Skeletal muscle satellite cell (primary cell): Measurements from ENCODE around the gene MME.
A peak's percentile ranks its signal among the peaks of the same experiment; 100 is the strongest.

Source experiments
- H3K27me3 ChIP-seq: 2 replicates; pipeline ENCODE4 v1.7.0; 2013; ENCODE audit warnings: low read length; ENCODE audit not compliant: control insufficient read depth, insufficient read depth
- H3K36me3 ChIP-seq: 2 replicates; pipeline ENCODE4 v1.7.0; 2013; ENCODE audit warnings: mild to moderate bottlenecking, control low read depth, low read length; ENCODE audit not compliant: insufficient read depth
- H3K4me1 ChIP-seq: 2 replicates; pipeline ENCODE4 v1.7.0; 2013; ENCODE audit warnings: low read length; ENCODE audit not compliant: control insufficient read depth, insufficient read depth
- H3K4me2 ChIP-seq: 2 replicates; pipeline ENCODE4 v1.7.0; 2013; ENCODE audit warnings: mild to moderate bottlenecking, low read length
- H3K4me3 ChIP-seq: 2 replicates; pipeline ENCODE4 v1.7.0; 2013; ENCODE audit warnings: low read length
- H3K9ac ChIP-seq: 2 replicates; pipeline ENCODE4 v1.7.0; 2013; ENCODE audit warnings: mild to moderate bottlenecking, low read depth, low read length, moderate library complexity
- H3K9me3 ChIP-seq: replicated peaks from 2 replicates; pipeline ENCODE4 v1.7.0; 2013; ENCODE audit warnings: mild to moderate bottlenecking, control low read depth, low read length

Gene MME

GRCh38 chr3:155086051-155086450 lies 5.9 kb downstream of the MME start:
- peaks cover 41% of the 10 kb centered on the region for H3K4me1 ChIP-seq
- H3K36me3 ChIP-seq = peaks cover 52% of the 10 kb centered on the region

GRCh38 chr3:155088706-155089345 lies 8.7 kb downstream of the MME start:
- Histone ChIP-seq H3K4me2 (peak overlapping the region; percentile 16), H3K36me3 (peaks cover 55% of the 10 kb centered on the region), H3K9ac (no peak overlapping the region), H3K4me3 (no peak overlapping the region), H3K27me3 (no peaks in the 10 kb centered on the region), H3K4me1 (peaks cover 27% of the 10 kb centered on the region), H3K9me3 (no peaks in the 10 kb centered on the region)

More at GRCh38 chr3:155086051-155086450, 5.9 kb downstream of the MME start:
- Histone ChIP-seq H3K4me3 (no peak overlapping the region), H3K4me2 (no peak overlapping the region), H3K27me3 (no peaks in the 10 kb centered on the region), H3K9me3 (no peaks in the 10 kb centered on the region), H3K9ac (no peak overlapping the region)

- Histone ChIP-seq H3K4me2 (peak overlapping the region; percentile 16), H3K36me3 (peaks cover 48% of the 10 kb centered on the region), H3K4me3 (no peak overlapping the region), H3K9me3 (no peaks in the 10 kb centered on the region), H3K9ac (no peak overlapping the region), H3K27me3 (no peaks in the 10 kb centered on the region), H3K4me1 (peaks cover 24% of the 10 kb centered on the region)
These were observed 9.4 kb downstream of the MME start for GRCh38 chr3:155089495-155089894.

GRCh38 chr3:155093261-155093660 lies 13.1 kb downstream of the MME start:
- H3K9me3 ChIP-seq = no peaks in the 10 kb centered on the region
- H3K36me3 ChIP-seq = peaks cover 22% of the 10 kb centered on the region
- H3K9ac ChIP-seq = no peak overlapping the region
- peaks cover 12% of the 10 kb centered on the region for H3K4me1 ChIP-seq
- H3K27me3 ChIP-seq = no peaks in the 10 kb centered on the region
- H3K4me3 ChIP-seq = no peak overlapping the region
- no peak overlapping the region for H3K4me2 ChIP-seq

GRCh38 chr3:155096303-155097008 lies 16.3 kb downstream of the MME start:
- no peak overlapping the region for H3K4me2 ChIP-seq
- H3K9me3 ChIP-seq = no peaks in the 10 kb centered on the region
- peaks cover 4% of the 10 kb centered on the region for H3K4me1 ChIP-seq
- peaks cover 2% of the 10 kb centered on the region for H3K36me3 ChIP-seq
- H3K4me3 ChIP-seq = no peak overlapping the region
- no peak overlapping the region for H3K9ac ChIP-seq
- no peaks in the 10 kb centered on the region for H3K27me3 ChIP-seq

GRCh38 chr3:155097009-155097349 lies 16.9 kb downstream of the MME start:
- Histone ChIP-seq H3K4me3 (no peak overlapping the region), H3K4me2 (no peak overlapping the region), H3K9me3 (no peaks in the 10 kb centered on the region), H3K4me1 (peaks cover 9% of the 10 kb centered on the region), H3K36me3 (peaks cover 2% of the 10 kb centered on the region), H3K27me3 (no peaks in the 10 kb centered on the region), H3K9ac (no peak overlapping the region)

GRCh38 chr3:155101398-155101797 lies 21.3 kb downstream of the MME start:
- peaks cover 2% of the 10 kb centered on the region for H3K36me3 ChIP-seq
- no peak overlapping the region for H3K9ac ChIP-seq
- no peak overlapping the region for H3K4me3 ChIP-seq
- H3K4me2 ChIP-seq = peak overlapping the region; percentile 28
- H3K27me3 ChIP-seq = no peaks in the 10 kb centered on the region
- peaks cover 16% of the 10 kb centered on the region for H3K4me1 ChIP-seq
- no peaks in the 10 kb centered on the region for H3K9me3 ChIP-seq

GRCh38 chr3:155102329-155102728 lies 22.2 kb downstream of the MME start:
- H3K27me3 ChIP-seq = no peaks in the 10 kb centered on the region
- H3K4me3 ChIP-seq = no peak overlapping the region
- peaks cover 16% of the 10 kb centered on the region for H3K4me1 ChIP-seq
- H3K4me2 ChIP-seq = no peak overlapping the region
- peaks cover 2% of the 10 kb centered on the region for H3K36me3 ChIP-seq
- no peaks in the 10 kb centered on the region for H3K9me3 ChIP-seq
- H3K9ac ChIP-seq = no peak overlapping the region

- Histone ChIP-seq H3K36me3 (peaks cover 2% of the 10 kb centered on the region), H3K4me2 (no peak overlapping the region), H3K4me1 (peaks cover 16% of the 10 kb centered on the region), H3K9ac (no peak overlapping the region), H3K4me3 (no peak overlapping the region), H3K9me3 (no peaks in the 10 kb centered on the region), H3K27me3 (no peaks in the 10 kb centered on the region)
These were observed 23.6 kb downstream of the MME start for GRCh38 chr3:155103686-155104085.

GRCh38 chr3:155106119-155106518 lies 26.0 kb downstream of the MME start:
- H3K4me2 ChIP-seq = no peak overlapping the region
- peaks cover 1% of the 10 kb centered on the region for H3K36me3 ChIP-seq
- H3K4me1 ChIP-seq = peaks cover 15% of the 10 kb centered on the region
- H3K9ac ChIP-seq = no peak overlapping the region
- no peak overlapping the region for H3K4me3 ChIP-seq
- H3K27me3 ChIP-seq = no peaks in the 10 kb centered on the region
- H3K9me3 ChIP-seq = no peaks in the 10 kb centered on the region

GRCh38 chr3:155110022-155110421 lies 29.9 kb downstream of the MME start:
- no peak overlapping the region for H3K4me3 ChIP-seq
- no peak overlapping the region for H3K9ac ChIP-seq
- no peaks in the 10 kb centered on the region for H3K4me1 ChIP-seq
- no peaks in the 10 kb centered on the region for H3K9me3 ChIP-seq
- no peaks in the 10 kb centered on the region for H3K27me3 ChIP-seq
- H3K4me2 ChIP-seq = no peak overlapping the region
- peaks cover 6% of the 10 kb centered on the region for H3K36me3 ChIP-seq
